Measurements from ENCODE around the gene RRP15.
A peak's percentile ranks its signal among the peaks of the same experiment; 100 is the strongest.
"Not testable (repeated sequence)": the region's sequence is repeated elsewhere in the genome, so short reads cannot be mapped to it uniquely, and the experiment has no call there.

The RRP15 gene

GRCh38 chr1:218297461-218297860 is 12.4 kb downstream of the RRP15 start:
- no peak for DNase-seq (ENCODE audit: low read depth)

DNA sequence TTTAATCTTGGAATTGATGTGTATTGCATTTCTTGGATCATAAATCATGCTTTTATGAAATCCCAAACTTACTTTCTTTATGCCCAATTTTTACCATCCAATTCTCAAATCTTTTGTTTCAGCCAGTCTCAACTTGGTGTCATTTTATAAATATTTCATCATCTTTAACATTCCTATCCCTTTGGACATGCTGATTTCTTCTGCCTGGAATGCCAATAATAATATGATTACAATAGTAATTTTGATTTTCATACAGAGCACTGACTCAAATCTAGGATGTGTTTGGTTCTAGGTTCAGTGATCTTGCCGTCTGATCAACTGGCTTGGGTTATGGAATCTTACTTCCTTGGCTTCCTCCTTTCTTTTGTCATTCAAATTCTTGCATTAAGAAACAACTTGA is 12.8 kb downstream of the RRP15 start:
- peak; percentile 27 for DNase-seq (ENCODE audit: low read depth)

DNA sequence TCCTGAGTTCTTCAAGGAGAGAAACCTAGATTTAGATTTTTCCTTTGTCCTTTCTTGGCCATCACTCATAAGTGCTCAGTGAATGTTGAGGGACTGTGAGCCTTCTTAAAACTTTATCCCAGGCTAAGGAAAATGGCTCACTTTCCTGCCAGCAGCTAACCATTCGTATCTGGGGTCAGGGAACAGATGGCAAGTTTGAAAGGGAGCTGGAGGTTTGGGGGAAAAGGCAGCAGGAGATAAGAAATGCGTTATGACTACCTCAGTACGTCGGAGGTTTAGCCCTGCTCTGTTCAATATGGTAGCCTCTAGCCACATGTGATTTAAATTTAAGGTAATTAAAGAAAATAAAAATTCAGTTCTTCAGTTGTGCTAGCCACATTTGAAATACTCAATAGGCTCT is 13.3 kb downstream of the RRP15 start:
- DNase-seq (ENCODE audit: low read depth), result no peak

DNA sequence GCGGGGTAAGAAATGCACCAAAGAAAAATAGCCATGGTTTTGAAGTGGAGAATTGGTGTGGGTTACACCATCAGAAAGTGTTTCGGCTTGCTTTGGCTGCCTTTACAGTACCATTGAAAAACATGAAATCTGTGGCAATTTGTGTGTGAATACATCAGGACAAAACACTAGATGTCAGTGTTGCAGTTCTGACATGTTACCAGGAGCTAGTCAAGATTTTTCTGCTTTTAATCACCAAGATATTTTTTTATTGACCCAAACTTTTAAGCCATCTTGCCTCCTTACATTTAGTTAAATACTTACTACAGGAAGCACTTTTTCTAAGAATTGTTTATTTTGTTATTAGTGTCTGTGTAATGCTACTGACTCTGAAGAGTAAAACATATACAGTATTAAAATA is 14.3 kb downstream of the RRP15 start:
- DNase-seq (ENCODE audit: low read depth), result peak; percentile 72

- no peak for DNase-seq (ENCODE audit: low read depth)
These were observed 16.1 kb downstream of the RRP15 start for GRCh38 chr1:218301217-218301616.

- DNase-seq (ENCODE audit: low read depth), result no peak
These were observed 17.1 kb downstream of the RRP15 start for GRCh38 chr1:218302155-218302554.

GRCh38 chr1:218303176-218303879 is 18.2 kb downstream of the RRP15 start:
- no peak for DNase-seq (ENCODE audit: low read depth)

DNA sequence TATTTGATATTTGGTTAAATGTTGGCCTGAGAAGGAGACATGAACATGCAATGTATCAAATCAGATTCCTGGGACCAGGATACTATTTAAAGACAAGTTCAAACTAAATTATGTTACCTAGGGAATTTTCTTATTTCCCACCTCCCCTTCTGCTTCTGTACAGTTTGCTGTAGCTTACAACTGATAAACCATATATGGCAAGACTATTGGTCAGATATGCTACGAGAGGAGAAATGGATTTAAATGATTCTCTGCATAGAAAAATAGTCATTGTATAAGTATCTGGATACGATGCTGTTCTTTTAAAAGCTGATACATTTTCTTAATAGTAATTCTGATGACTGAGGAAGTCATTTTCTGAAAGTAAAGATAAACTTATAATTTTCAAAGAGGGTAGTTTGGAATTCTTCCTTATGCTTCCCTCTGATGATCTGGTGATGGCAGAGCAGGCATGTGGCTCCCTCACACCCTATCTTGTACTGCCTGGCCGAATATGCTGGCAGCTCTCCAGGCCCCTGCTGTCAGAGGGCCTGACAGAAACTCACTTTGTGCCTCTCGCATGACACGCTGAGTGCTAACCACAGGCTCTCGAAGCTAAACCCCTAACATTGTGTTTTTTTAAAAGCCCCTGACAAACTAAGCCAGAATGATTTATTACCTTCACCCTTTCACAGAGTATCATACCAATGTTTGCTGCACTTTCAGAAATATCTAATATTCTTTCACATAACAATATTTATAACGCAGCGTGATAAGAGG is 19.4 kb downstream of the RRP15 start:
- peak; percentile 54 for DNase-seq (ENCODE audit: low read depth)

DNA sequence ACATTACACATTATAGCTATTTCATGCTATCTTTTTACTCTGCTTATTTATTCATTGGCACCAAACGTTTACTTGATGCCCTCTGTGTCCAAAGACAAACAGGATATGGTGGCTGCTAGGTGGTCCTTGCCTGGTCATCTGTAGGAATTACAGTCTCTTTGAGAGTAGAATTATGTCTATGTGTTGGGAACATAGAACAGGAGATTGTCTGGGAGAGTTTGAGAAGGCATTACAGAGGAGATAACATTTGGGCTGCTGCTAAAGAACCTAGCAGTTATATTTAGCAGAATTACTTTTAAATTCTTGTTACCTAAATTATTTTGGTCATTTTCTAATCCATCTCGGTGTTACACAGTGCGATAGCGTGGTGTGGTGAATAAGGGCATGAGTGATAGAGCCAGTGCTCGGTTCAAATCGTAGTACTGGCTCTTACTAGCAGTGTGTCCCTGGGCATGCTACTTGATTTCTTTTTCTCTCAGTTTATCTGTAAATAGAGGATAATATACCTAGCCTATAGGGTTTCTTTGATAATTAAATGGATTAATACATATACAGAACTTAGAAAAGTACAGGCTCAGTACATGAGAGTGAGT is 20.5 kb downstream of the RRP15 start:
- no peak for DNase-seq (ENCODE audit: low read depth)

DNA sequence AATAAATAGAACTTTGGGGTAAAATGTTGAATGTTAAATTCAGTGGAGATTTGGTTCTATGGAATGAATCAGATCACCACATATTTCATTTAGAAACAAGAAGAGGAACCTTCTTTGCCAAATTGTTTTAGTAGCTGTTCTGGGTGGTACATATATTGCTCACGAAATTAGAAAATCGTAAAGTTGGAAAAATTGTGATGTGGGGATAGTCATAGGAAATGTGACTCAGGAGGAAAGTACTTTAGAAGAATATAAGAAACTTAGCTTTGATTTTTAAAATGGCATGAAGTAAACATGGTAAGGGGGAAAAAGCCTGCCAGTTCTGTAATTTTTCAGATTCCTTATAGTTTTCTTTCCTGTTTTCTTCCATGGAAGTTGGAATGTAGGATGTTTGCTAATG is 27.4 kb downstream of the RRP15 start:
- peak; percentile 56 for DNase-seq (ENCODE audit: low read depth)

DNA sequence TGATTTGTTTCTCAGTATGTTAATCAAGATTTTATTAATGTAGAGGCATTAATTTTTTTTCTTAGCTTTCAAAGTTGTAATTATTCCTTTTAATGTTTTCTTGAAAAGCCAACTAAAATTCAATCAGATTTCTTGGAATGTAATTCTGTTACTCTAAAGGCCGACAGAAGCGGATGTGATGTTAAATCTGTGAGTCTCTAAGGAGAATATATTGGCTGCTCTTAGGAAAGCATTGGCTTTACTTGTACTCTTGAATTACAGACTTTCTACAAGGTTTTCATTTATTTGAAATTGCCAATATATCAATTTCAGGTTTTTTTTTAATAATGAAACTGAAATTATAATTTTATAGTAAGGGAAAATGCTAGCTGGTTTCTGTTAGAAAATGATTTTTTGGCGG is 29.2 kb downstream of the RRP15 start:
- no peak for DNase-seq (ENCODE audit: low read depth)

GRCh38 chr1:218315638-218316037 is 30.5 kb downstream of the RRP15 start:
- no peak for DNase-seq (ENCODE audit: low read depth)

GRCh38 chr1:218317061-218317460 is 32.0 kb downstream of the RRP15 start:
- DNase-seq (ENCODE audit: low read depth), result no peak

DNA sequence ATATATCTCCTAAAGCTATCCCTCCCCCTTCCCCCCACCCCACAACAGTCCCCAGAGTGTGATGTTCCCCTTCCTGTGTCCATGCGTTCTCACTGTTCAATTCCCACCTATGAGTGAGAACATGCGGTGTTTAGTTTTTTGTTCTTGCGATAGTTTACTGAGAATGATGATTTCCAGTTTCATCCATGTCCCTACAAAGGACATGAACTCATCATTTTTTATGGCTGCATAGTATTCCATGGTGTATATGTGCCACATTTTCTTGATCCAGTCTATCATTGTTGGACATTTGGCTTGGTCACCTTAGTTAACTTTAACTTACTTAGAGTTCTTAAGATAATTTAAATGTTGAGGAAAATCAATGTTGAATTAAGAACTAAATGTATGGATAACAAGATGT is 35.1 kb downstream of the RRP15 start:
- DNase-seq (ENCODE audit: low read depth), result not testable (repeated sequence)

GRCh38 chr1:218322762-218323161 is 37.7 kb downstream of the RRP15 start:
- DNase-seq (ENCODE audit: low read depth), result no peak

GRCh38 chr1:218323568-218324225 is 38.6 kb downstream of the RRP15 start:
- no peak for DNase-seq (ENCODE audit: low read depth)

DNA sequence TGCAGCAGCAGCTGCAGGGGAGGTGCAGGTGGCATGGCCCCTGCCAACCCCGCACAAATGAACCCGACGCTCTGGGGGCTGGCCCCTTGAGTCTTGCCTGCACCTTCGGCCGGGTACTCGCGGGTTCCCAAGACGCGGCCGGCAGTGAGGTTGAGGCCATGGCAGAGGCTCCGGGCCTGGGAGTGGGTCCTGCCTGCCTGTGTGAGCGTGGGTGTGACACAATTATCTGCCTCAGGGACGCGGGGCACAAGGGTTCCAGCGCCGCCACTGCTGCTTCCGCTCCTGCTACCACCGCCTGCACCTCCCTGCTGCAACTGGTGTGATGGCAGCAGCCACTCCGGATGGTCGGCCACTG is 39.1 kb downstream of the RRP15 start:
- DNase-seq (ENCODE audit: low read depth), result no peak

DNA sequence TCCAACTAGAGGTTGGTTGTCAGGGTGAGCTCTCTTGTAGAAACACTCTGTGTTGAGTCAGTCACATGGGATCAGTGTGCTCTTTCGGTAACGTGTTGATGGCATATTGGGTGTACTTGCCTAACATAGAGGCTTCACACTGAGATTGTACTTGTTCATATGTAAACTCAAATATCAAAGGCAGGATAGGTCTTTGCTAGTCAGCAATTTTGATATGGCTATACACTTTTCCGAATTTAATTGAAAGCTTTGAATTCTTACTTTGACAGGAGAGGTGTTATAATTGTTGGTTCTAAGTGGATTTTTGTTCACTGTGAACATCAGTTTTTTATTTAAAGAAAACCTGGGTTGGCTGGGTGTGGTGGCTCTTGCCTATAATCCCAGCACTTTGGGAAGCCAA is 43.7 kb downstream of the RRP15 start:
- DNase-seq (ENCODE audit: low read depth), result no peak

DNA sequence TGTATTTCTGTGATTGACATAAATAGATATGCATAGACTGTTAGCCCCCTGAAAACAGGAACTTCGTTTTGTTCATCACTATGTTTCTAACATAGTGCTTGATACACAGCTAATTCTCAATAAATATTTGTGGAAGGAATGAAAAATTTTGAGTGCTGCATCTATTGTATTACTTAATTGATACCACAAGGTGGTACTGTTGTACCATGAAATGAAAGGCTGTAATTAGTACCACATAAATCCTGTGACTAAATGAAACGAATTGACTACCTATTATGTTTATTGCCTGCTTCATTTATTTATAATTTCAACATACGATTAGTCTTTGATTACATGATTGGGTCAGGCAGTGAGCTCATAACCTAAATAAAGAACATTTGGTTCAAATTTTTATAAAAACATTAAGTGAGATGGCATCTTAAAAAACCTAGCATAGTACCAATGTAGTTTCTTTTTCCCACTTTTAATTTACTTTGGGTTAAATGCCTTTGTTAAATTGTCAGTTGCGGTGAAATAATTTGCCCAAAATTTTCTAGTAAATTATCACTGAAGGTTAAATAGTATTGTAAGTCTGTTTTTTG is 45.0 kb downstream of the RRP15 start:
- DNase-seq (ENCODE audit: low read depth), result no peak

GRCh38 chr1:218332416-218332815 is 47.3 kb downstream of the RRP15 start:
- DNase-seq (ENCODE audit: low read depth), result peak; percentile 53

DNA sequence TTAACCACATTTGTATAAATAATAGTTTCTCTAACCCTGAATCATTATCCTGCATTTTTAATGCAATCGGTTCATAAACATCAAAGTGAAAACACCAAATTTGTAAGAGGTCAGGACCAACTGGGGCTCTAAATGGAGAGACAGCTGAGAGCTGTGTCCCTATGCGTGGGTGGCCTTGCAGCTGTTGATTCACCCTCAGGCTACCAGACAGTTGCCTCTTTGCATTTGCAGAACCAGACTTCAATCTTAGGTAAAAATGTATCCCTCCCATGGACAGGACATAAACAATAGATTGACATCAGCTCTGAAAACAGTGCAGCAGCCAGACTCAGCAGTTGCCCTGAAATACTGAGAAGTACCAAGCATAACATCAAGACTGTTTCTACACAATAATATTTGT is 51.2 kb downstream of the RRP15 start:
- DNase-seq (ENCODE audit: low read depth), result no peak

DNA sequence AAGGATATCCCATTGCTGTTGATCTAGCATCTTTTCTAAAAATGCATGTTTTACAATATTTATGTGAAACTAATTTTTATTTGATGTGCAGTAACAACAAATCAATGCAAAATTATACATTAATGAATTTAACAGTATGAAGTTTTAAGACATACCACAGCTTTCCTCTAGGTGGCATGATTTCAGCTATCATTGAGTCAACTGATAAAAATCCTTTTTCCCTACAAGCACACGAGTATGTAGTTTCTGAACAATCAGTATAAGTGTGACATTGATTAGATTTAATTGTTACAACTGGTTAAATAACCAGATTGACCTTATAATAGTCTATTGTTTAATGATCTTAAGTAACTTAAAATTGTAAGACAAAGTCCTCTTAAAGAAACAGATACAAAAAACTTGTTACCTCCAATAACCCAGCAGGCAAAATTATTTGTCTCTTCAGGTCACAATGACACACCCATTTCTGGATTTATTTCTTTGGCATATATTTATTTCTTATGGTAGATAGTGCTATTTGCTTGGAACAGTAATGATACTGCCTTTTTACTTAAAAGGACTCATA is 54.3 kb downstream of the RRP15 start:
- peak; percentile 64 for DNase-seq (ENCODE audit: low read depth)

Data from iris pigment epithelial cell (primary cell).